ENCODE data around the gene GOPC.

GRCh38 chr6:117544716-117545115, 57.6 kb downstream of the GOPC start:
- TF ChIP-seq EZH2phosphoT487 (IDR thresholded peaks at IDR 0.05; ENCODE audit: low read depth): no peak
- no peak for TF ChIP-seq CTCF (IDR thresholded peaks at IDR 0.05; ENCODE audit: low read depth, low read length)

All from OCI-LY3 (cell line).